ENCODE results near the gene FASTK. TPM values are rescaled to one million over a fixed set of nuclear protein-coding genes. Genes with fewer than 3 reads are reported as not detected.

Gene FASTK
- total and polyA plus RNA-seq, 2 of the 4 experiments (the other 2 are of a cell fraction), result 53.8 to 115 TPM

- H2BK15ac ChIP-seq (ENCODE audit: low read depth, low read length), result no peak overlapping the region
- no peaks in the 10 kb centered on the region for H3K4me1 ChIP-seq (ENCODE audit: control insufficient read depth, insufficient read depth, low read length)
- dilution Hi-C loops (cut with HindIII; ENCODE audit: low sequenced_read_pairs, unreplicated experiment), result no loop called here
- no TSS peak for BruUV-seq (replicated peaks)
- H4K8ac ChIP-seq (ENCODE audit: low read depth in 2 of 2, low read length in 2 of 2), result no peak overlapping the region
- H3K9me3 ChIP-seq (ENCODE audit: control insufficient read depth, insufficient read depth, low read length), result no peaks in the 10 kb centered on the region
- peaks cover 0 to 24% of the 10 kb centered on the region in 2 experiments; a peak in 3 of 4 replicates for H3K79me1 ChIP-seq (ENCODE audit: low read depth in 1 of 2, low read length in 2 of 2)
- H2BK20ac ChIP-seq (ENCODE audit: low read depth, low read length), result no peak overlapping the region
- H2AFZ ChIP-seq (replicated peaks; ENCODE audit: low read length, poor library complexity), result no peak overlapping the region
- no peak overlapping the region for H4K91ac ChIP-seq (ENCODE audit: insufficient read depth, low read depth, low read length)
- no peak overlapping the region for H3K23ac ChIP-seq (ENCODE audit: low read depth, low read length)
- ChIA-PET POLR2A (ENCODE audit: unreplicated experiment) (no interaction called here), CTCF (no interaction called here)
- no peak overlapping the region for H3K18ac ChIP-seq (ENCODE audit: low read depth, low read length)
- H3K9ac ChIP-seq (ENCODE audit: low read depth, low read length), result no peak overlapping the region
- H3K14ac ChIP-seq (replicated peaks; ENCODE audit: low read depth, low read length), result no peak overlapping the region
- H3K4me3 ChIP-seq (ENCODE audit: insufficient read depth, low read depth, low read length), result no peak overlapping the region
- H4K20me1 ChIP-seq (ENCODE audit: insufficient read depth, low read length), result peaks cover 28% of the 10 kb centered on the region
- H3K4me2 ChIP-seq (ENCODE audit: low read depth, low read length), result no peak overlapping the region
- no peak overlapping the region for H3K27ac ChIP-seq (ENCODE audit: insufficient read depth, low read length)
- H2BK120ac ChIP-seq (ENCODE audit: low read depth, low read length), result no peak overlapping the region
- no peak overlapping the region for H3K56ac ChIP-seq (ENCODE audit: extremely low read depth, insufficient read depth, low read length)
- WGBS, 2 experiments (ENCODE audit: extremely low coverage in 2 of 2, insufficient read length in 1 of 2), result 100% methylated on average over 5 of the region's 28 CpGs; no CpG with 5 or more reads in 1 of the 2 experiments
- TF ChIP-seq MAZ (IDR thresholded peaks at IDR 0.05; ENCODE audit: borderline replicate concordance, low read depth, low read length) (no peak), RAD21 (IDR thresholded peaks at IDR 0.05; ENCODE audit: low read length) (no peak), MXI1 (IDR thresholded peaks at IDR 0.05; ENCODE audit: borderline replicate concordance, low read depth, low read length) (no peak), CTCF (conservative IDR thresholded peaks at IDR 0.05; ENCODE audit: low read depth, low read length) (no peak), MAFK (IDR thresholded peaks at IDR 0.05; ENCODE audit: low read depth, low read length) (no peak), CHD1 (IDR thresholded peaks at IDR 0.05; ENCODE audit: low read depth, low read length) (no peak), RFX5 (IDR thresholded peaks at IDR 0.05; ENCODE audit: low read depth, low read length) (no peak), SMC3 (IDR thresholded peaks at IDR 0.05; ENCODE audit: low read depth, low read length) (no peak), CEBPB (IDR thresholded peaks at IDR 0.05; ENCODE audit: low read depth, low read length) (no peak), BHLHE40 (IDR thresholded peaks at IDR 0.05; ENCODE audit: low read depth, low read length) (no peak), FOS (IDR thresholded peaks at IDR 0.05; ENCODE audit: low read depth, low read length) (no peak)
- TF ChIP-seq, protein P1, sequence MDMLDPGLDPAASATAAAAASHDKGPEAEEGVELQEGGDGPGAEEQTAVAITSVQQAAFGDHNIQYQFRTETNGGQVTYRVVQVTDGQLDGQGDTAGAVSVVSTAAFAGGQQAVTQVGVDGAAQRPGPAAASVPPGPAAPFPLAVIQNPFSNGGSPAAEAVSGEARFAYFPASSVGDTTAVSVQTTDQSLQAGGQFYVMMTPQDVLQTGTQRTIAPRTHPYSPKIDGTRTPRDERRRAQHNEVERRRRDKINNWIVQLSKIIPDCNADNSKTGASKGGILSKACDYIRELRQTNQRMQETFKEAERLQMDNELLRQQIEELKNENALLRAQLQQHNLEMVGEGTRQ (IDR thresholded peaks at IDR 0.05; ENCODE audit: low read depth, low read length), result no peak
- TF ChIP-seq, protein P2, sequence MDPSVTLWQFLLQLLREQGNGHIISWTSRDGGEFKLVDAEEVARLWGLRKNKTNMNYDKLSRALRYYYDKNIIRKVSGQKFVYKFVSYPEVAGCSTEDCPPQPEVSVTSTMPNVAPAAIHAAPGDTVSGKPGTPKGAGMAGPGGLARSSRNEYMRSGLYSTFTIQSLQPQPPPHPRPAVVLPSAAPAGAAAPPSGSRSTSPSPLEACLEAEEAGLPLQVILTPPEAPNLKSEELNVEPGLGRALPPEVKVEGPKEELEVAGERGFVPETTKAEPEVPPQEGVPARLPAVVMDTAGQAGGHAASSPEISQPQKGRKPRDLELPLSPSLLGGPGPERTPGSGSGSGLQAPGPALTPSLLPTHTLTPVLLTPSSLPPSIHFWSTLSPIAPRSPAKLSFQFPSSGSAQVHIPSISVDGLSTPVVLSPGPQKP (IDR thresholded peaks at IDR 0.05; ENCODE audit: borderline replicate concordance, low read depth, low read length), result no peak
- peaks cover 75% of the 10 kb centered on the region for H3K36me3 ChIP-seq (ENCODE audit: control insufficient read depth, insufficient read depth, low read length)
- no peaks in the 10 kb centered on the region for H3K9me1 ChIP-seq (ENCODE audit: insufficient read depth, low read length)
- no peak overlapping the region for H2AK9ac ChIP-seq (replicated peaks; ENCODE audit: low read depth, low read length, poor library complexity)
- in situ Hi-C loops (cut with MboI; ENCODE audit: low sequenced_read_pairs), result loop anchor here (5.0 to 10.0 kb wide), 2 partner anchors 43 to 175 kb away; no protein-coding TSS in a partner anchor
- no peak overlapping the region for H2AK5ac ChIP-seq (ENCODE audit: low read depth, low read length)
- intact Hi-C loops (cut with micrococcal nuclease), result no loop called here
- no peak for DNase-seq
- no peak overlapping the region for H4K5ac ChIP-seq (ENCODE audit: low read depth, low read length)
- H3K4ac ChIP-seq (ENCODE audit: low read depth, low read length), result no peak overlapping the region
- H3K27me3 ChIP-seq (ENCODE audit: control insufficient read depth, insufficient read depth, low read length), result no peaks in the 10 kb centered on the region
- no peak overlapping the region for H2BK5ac ChIP-seq (ENCODE audit: low read depth, low read length, poor library complexity, severe bottlenecking)
- ATAC-seq (ENCODE audit: low read depth), result no peak
Observed at GRCh38 chr7:151129117-151129959, 48.7 kb upstream of the FASTK start.
